Right forelimb (tissue), 1 donor: ENCODE results near the gene MBNL2.
A peak's percentile ranks its signal among the peaks of the same experiment; 100 is the strongest.

Experiments used
- DNase-seq: peaks from one replicate; pipeline ENCODE4 v3.0.0-alpha.2; 2018

Gene MBNL2

DNA sequence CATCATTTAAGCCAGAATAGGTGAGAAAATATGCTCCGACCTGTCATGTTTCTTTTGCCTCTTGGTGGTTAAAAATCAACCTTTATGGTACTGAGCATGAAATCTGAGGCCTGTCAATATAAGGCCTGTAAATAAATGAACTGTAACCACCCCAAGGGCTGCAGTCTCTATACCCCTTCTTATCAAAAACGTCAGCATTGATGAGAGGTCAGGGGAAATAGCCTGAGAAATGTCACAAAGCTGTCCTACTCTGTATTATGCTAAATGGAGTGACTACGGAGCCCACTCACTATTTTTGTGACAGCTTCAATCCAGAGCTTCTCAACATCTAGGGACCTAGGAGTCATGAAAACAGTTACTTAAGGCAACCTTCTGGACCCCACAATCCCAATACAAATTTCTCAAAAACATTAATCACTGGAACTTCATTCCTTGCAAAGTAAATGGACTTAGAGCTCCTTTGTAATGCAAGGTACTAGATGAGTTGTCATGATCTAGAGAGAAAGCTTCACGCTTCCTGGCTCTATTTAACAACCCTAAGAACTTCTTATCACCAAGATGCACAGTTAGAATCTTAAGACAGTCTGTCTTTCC, 209.1 kb downstream of the MBNL2 start:
- DNase-seq: no peak

DNA sequence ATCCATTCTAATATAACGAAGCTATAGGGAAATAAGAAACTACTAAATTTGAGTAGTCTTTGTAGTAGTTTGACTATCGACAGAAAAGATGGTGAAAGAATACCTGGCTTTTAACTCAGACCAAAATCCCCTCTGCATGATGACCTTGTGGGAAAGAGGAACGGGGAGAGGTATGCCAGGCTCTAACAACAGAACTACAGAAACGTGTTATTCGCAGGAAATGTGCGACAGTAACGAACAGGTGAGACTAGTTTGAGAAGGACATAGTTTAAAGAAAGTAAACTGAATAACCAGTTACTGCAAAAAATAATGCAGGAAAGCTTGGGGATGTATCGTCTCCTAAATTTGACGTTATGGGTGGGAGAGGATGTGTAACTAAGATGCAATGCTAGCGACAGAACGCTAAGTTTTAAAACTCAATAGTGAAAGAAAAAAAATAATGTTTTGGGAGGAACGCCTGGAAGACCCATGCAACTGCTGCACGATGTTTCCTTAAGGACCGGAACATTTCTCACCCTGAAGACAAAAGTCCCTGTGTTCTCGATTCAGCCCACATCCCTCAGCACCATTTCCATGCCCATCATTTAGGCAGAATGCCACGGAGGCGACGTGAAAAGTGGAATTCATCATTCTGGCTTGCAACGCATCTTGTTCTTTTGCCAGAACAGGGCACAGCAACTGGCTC, 210.2 kb downstream of the MBNL2 start:
- DNase-seq: no peak

- DNase-seq: peak; percentile 100
These were observed 211.0 kb downstream of the MBNL2 start for GRCh38 chr13:97432917-97433726.

DNA sequence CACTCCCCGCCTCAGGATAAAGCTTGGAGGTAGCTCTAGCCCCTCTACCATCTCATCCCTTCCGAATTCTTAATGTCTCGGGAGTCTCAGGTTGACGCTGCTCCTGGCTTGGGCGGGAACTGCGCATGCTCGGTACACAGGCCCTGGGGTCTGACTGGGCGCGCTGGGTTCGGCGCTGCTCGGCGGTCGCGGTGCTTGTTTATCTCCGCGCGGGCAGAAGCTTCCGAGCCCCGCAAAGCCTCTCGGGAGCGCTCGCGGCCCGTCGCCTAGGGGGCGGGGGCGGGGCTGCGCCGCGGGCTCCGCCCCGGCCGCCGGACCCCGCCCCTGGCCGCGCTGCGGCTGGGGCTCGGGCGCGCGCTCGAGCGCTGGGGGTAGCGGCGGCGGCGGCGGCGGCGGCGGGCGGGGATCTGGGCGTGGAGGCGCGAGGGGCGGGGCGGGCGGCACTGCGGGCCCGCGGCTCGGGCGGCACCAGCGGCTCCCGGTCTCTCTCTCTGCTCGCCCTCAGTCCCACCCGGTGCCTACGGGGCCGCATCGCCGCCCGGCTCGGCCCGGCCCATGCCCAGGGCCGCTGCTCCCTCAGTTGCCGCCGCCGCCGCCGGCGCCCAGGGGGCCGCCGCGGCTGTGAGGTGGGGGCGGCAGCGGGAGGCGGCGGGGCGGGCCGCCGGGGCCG, 211.7 kb downstream of the MBNL2 start, which contains the start of gene RAP2A:
RAP2A (plus strand) TSS at position 443 of the 670 bp plus-strand sequence. CDS start 302 bp downstream, outside the sequence.
- DNase-seq: peak; percentile 92

DNA sequence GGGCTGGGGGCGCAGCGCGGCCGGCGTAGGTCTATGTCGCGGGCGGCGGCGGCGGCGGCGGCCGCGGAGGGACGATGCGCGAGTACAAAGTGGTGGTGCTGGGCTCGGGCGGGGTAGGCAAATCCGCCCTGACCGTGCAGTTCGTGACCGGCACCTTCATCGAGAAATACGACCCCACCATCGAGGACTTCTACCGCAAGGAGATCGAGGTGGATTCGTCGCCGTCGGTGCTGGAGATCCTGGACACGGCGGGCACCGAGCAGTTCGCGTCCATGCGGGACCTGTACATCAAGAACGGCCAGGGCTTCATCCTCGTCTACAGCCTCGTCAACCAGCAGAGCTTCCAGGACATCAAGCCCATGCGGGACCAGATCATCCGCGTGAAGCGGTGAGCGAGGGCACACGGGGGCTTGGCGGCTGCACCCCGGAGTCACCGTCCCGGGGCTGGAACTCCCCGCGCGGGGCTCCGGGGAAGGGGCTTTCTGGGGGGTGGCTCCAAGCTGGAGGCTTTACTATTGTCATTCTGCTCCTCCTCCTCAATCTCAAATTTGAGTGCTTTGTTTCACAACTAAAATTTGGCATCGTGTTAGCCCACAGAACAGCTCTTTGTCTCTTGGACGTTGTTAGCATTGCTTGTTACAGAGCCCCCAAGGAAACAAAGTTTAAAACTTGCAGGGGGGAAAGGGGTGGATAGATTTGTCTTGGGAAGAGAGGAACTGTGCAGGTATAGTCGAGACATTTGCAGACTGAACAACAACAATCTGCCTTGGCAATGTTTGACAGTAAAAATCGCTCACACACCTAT, 212.5 kb downstream of the MBNL2 start:
- peak; percentile 72 for DNase-seq

- DNase-seq: no peak
These were observed 213.2 kb downstream of the MBNL2 start for GRCh38 chr13:97435323-97435722.

GRCh38 chr13:97435794-97436193, 213.7 kb downstream of the MBNL2 start:
- DNase-seq: no peak

- no peak for DNase-seq
These were observed 214.7 kb downstream of the MBNL2 start for GRCh38 chr13:97436845-97437244.

DNA sequence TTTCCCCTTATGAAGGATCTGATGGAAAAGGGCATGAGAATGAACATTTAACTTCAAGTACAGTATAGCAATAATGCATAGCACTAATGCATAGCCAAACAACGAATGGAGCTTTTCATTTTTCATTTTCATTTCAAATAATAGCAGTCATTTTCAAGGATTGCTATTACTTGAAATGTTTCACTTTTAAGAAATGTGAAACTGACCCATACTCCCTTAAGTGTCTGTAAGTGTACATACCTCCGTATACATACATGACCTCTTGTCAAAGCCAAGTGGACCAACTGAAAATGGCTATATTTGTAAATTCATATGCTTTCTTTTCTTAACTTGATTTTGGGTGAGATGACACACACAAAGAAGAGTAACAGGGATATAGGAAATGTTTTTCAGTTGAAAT, 215.6 kb downstream of the MBNL2 start:
- DNase-seq: no peak

GRCh38 chr13:97438856-97439595, 216.9 kb downstream of the MBNL2 start:
- DNase-seq: no peak

DNA sequence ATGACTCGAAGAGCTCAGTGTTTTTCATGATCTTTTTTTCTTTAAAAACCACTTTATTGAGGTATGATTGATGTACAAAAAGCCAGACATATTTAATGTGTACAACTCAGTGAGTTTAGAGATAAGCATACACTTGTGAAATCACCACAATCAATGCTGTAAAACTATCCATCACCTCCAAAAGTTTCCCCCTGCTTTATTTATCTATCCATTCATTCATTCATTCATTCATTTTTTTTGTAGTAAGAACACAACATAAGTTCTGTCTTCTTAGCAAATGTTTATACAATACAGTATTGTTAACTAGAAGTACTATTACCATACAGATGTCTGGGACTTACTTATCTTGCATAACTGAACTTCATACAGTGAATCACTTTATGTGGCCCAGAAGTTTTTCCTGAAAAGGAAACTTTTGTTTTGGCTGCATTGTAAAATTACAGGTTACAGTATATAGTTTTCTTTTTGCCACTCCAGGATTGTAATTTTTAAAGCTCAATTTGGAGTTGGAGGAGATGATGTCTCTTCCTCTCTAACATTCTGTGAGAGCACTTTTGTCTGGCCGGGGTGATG, 218.6 kb downstream of the MBNL2 start:
- no peak for DNase-seq

GRCh38 chr13:97441368-97441767, 219.2 kb downstream of the MBNL2 start:
- DNase-seq: no peak
